ENCODE results near the gene TUG1. TPM values are rescaled to one million over a fixed set of nuclear protein-coding genes. Genes with fewer than 3 reads are reported as not detected.

The TUG1 gene
- total RNA-seq = 76.8 and 85.9 TPM in 2 replicates
- 70.1 and 77.1 TPM in 2 replicates for polyA plus RNA-seq
- polyA plus RNA-seq (2011; cell fraction: cytosol; rRNA removed) = 47.4 and 55.7 TPM in 2 replicates
- 271 and 294 TPM in 2 replicates for polyA plus RNA-seq (2011; cell fraction: nucleus; rRNA removed)
- 49.6 and 62.6 TPM in 2 replicates for polyA plus RNA-seq (2012)
- polyA minus RNA-seq = 116 and 127 TPM in 2 replicates
- polyA minus RNA-seq (2011; cell fraction: cytosol; rRNA and poly(A)+ RNA removed) = 27.3 TPM
- 90.6 and 154 TPM in 2 replicates for polyA minus RNA-seq (2011; cell fraction: nucleus; rRNA and poly(A)+ RNA removed)
- Bru-seq, nascent RNA = percentile 97 among the genes with signal in this experiment
- percentile 99 among the genes with signal in this experiment for BruChase-seq, experiment 1, labeled RNA remaining after a 6-hour chase
- BruChase-seq, experiment 2, labeled RNA remaining after a 2-hour chase = percentile 100 among the genes with signal in this experiment
- long read RNA-seq, full-length matches to known transcripts = 34 of 49 reads
- long read RNA-seq, partial matches to known transcripts = 1 of 49 reads
- long read RNA-seq, other reads (novel, unspliced or antisense) = 14 of 49 reads

GRCh38 chr22:30968924-30969531, at the start of gene TUG1:
Gene TUG1 (plus strand): TSS chr22:30969265.
- ChIA-PET POLR2A (interaction anchor here (0.8 to 3.3 kb wide), 5 partner anchors 77 to 157 kb away, joined by 3 to 44 read pairs (median 4); partner anchors contain the start of gene SMTN), CTCF (interaction anchor here (0.6 to 5.0 kb wide), 13 partner anchors 12 to 334 kb away, joined by 3 to 130 read pairs (median 3); partner anchors contain the start of genes SELENOM and SMTN)
- Histone ChIP-seq H4K20me1 (replicated peaks; ENCODE audit: control insufficient read depth, extremely low read depth, insufficient read depth, low read length) (peaks cover 4% of the 10 kb centered on the region), H3K27me3 (ENCODE audit: control insufficient read depth in 2 of 2, insufficient read depth in 2 of 2, low read length in 2 of 2) (no peaks in the 10 kb centered on the region), H3K9me1 (replicated peaks; ENCODE audit: control insufficient read depth, extremely low read depth, insufficient read depth, low read length) (no peaks in the 10 kb centered on the region), H3K36me3 (ENCODE audit: control insufficient read depth in 2 of 2, extremely low read depth in 1 of 2, insufficient read depth in 2 of 2, low read length in 2 of 2) (peaks cover 9 to 19% of the 10 kb centered on the region in 2 experiments), H3K4me2 (ENCODE audit: insufficient read depth, low read length) (peak within 1 kb of the TSS; percentile 98), H3K9me3 (replicated peaks; ENCODE audit: control insufficient read depth, insufficient read depth, low read length) (no peaks in the 10 kb centered on the region), H3K9ac (replicated peaks; ENCODE audit: extremely low read depth, insufficient read depth, low read length) (peak within 1 kb of the TSS; percentile 89), H3K4me3 (replicated peaks in 1 of 3; ENCODE audit: insufficient read depth in 1 of 3, low read depth in 1 of 3, low read length in 3 of 3) (peak within 1 kb of the TSS; percentile 80 to 95 (median 88)), H3K4me1 (ENCODE audit: control insufficient read depth, extremely low read depth, insufficient read depth, low read length) (peaks cover 23% of the 10 kb centered on the region), H3K27ac (ENCODE audit: insufficient read depth, low read depth, low read length) (peak within 1 kb of the TSS; percentile 83), H3K79me2 (ENCODE audit: control insufficient read depth, insufficient read depth, low read length) (peaks cover 70% of the 10 kb centered on the region), H2AFZ (ENCODE audit: low read depth, low read length) (peak within 1 kb of the TSS; percentile 77)
- no TSS peak for BruUV-seq (replicated peaks)
- no peak for TF ChIP-seq CTCF (IDR thresholded peaks at IDR 0.05; ENCODE audit: extremely low read depth in 1 of 2, insufficient read depth in 1 of 2, low read depth in 1 of 2, low read length in 2 of 2)
- TF ChIP-seq FOS (IDR thresholded peaks at IDR 0.05; ENCODE audit: borderline replicate concordance, insufficient read depth, low read length) = no peak
- TF ChIP-seq POLR2A (IDR thresholded peaks at IDR 0.05; ENCODE audit: low read depth, low read length) = peak; percentile 58
- peak; percentile 85 for TF ChIP-seq POLR2AphosphoS5 (IDR thresholded peaks at IDR 0.05; ENCODE audit: insufficient read depth, low read depth, low read length)
- peak; percentile 98 for TF ChIP-seq MAX (IDR thresholded peaks at IDR 0.05; ENCODE audit: insufficient read depth, insufficient read length)
- no peak for TF ChIP-seq JUN (IDR thresholded peaks at IDR 0.05; ENCODE audit: borderline replicate concordance, insufficient read depth, insufficient read length, low read depth)
- TF ChIP-seq GATA2 (IDR thresholded peaks at IDR 0.05; ENCODE audit: insufficient read depth, insufficient read length, low read depth, low read length) = no peak
- no peak for TF ChIP-seq MYC (IDR thresholded peaks at IDR 0.05; ENCODE audit: low read depth, low read length)
- TF ChIP-seq EZH2 (IDR thresholded peaks at IDR 0.05; ENCODE audit: borderline replicate concordance, low read depth, low read length, severe bottlenecking) = no peak
- intact Hi-C loops (cut with micrococcal nuclease) (loop anchor here (1.0 to 5.0 kb wide), 3 partner anchors 77 to 178 kb away; no protein-coding TSS in a partner anchor), dilution Hi-C loops (cut with MboI; ENCODE audit: extremely low pct_ligation_motif_present, low sequenced_read_pairs) (no loop called here)
- peak; percentile 97 for FAIRE-seq
- peak; percentile 99 for DNase-seq (ENCODE audit: low read depth, low spot score)
